ENCODE data around the gene MATN1. TPM values are rescaled to one million over a fixed set of nuclear protein-coding genes. Genes with fewer than 3 reads are reported as not detected.

MATN1 gene
- polyA plus RNA-seq, 1 experiment = 0.12 TPM

GRCh38 chr1:30748699-30749401 lies 25.5 kb upstream of the MATN1 start:
- H3K4me3 ChIP-seq (ENCODE audit: low read depth, low read length) = no peak overlapping the region
- POLR2A ChIA-PET = no interaction called here

GRCh38 chr1:30748098-30748698 lies 24.8 kb upstream of the MATN1 start:
- no peak for TF ChIP-seq CTCF (IDR thresholded peaks at IDR 0.05; ENCODE audit: low read depth, low read length)
- Histone ChIP-seq H3K27ac (ENCODE audit: low read depth, low read length) (no peak overlapping the region), H3K9me3 (ENCODE audit: control insufficient read depth, insufficient read depth, low read length) (no peaks in the 10 kb centered on the region), H3K4me3 (ENCODE audit: low read depth, low read length) (no peak overlapping the region), H3K27me3 (ENCODE audit: control insufficient read depth, insufficient read depth, low read length) (peaks cover 6% of the 10 kb centered on the region)
- DNase-seq (ENCODE audit: low read depth, low spot score) = no peak
- ChIA-PET POLR2A (no interaction called here), CTCF (interaction anchor here (2.6 kb wide), 1 partner anchor 31 kb away, joined by 17 read pairs; no protein-coding TSS in a partner anchor)

More at GRCh38 chr1:30748699-30749401, 25.5 kb upstream of the MATN1 start:
- H3K9me3 ChIP-seq (ENCODE audit: control insufficient read depth, insufficient read depth, low read length) = no peaks in the 10 kb centered on the region
- peaks cover 10% of the 10 kb centered on the region for H3K27me3 ChIP-seq (ENCODE audit: control insufficient read depth, insufficient read depth, low read length)
- TF ChIP-seq CTCF (IDR thresholded peaks at IDR 0.05; ENCODE audit: low read depth, low read length) = no peak
- CTCF ChIA-PET = interaction anchor here (2.6 kb wide), 1 partner anchor 30 kb away, joined by 17 read pairs; no protein-coding TSS in a partner anchor
- no peak overlapping the region for H3K27ac ChIP-seq (ENCODE audit: low read depth, low read length)
- DNase-seq (ENCODE audit: low read depth, low spot score) = no peak

- ChIA-PET POLR2A (interaction anchor here (0.6 kb wide), 1 partner anchor 21 kb away, joined by 4 read pairs; no protein-coding TSS in a partner anchor), CTCF (interaction anchor here (2.6 kb wide), 1 partner anchor 32 kb away, joined by 17 read pairs; no protein-coding TSS in a partner anchor)
- TF ChIP-seq CTCF (IDR thresholded peaks at IDR 0.05; ENCODE audit: low read depth, low read length) = no peak
- Histone ChIP-seq H3K4me3 (ENCODE audit: low read depth, low read length) (no peak overlapping the region), H3K9me3 (ENCODE audit: control insufficient read depth, insufficient read depth, low read length) (no peaks in the 10 kb centered on the region), H3K27me3 (ENCODE audit: control insufficient read depth, insufficient read depth, low read length) (peaks cover 10% of the 10 kb centered on the region), H3K27ac (ENCODE audit: low read depth, low read length) (no peak overlapping the region)
- DNase-seq (ENCODE audit: low read depth, low spot score) = no peak
Measured at GRCh38 chr1:30747033-30748008, 23.9 kb upstream of the MATN1 start.

- TF ChIP-seq CTCF (IDR thresholded peaks at IDR 0.05; ENCODE audit: low read depth, low read length) = no peak
- Histone ChIP-seq H3K27ac (ENCODE audit: low read depth, low read length) (no peak overlapping the region), H3K27me3 (ENCODE audit: control insufficient read depth, insufficient read depth, low read length) (peaks cover 10% of the 10 kb centered on the region), H3K9me3 (ENCODE audit: control insufficient read depth, insufficient read depth, low read length) (no peaks in the 10 kb centered on the region), H3K4me3 (ENCODE audit: low read depth, low read length) (no peak overlapping the region)
- ChIA-PET CTCF (interaction anchor here (1.1 kb wide), 1 partner anchor 33 kb away, joined by 3 read pairs; no protein-coding TSS in a partner anchor), POLR2A (no interaction called here)
- no peak for DNase-seq (ENCODE audit: low read depth, low spot score)
Measured at GRCh38 chr1:30746212-30747032, 23.0 kb upstream of the MATN1 start.
